A549 (cell line): ENCODE measurements around the gene PIK3R2. TPM values are rescaled to one million over a fixed set of nuclear protein-coding genes. Genes with fewer than 3 reads are reported as not detected.
A peak's percentile ranks its signal among the peaks of the same experiment; 100 is the strongest.

Source experiments
- ATAC-seq, 2 experiments: fragments of 200-7000 bp in 1 of 2; fragments of >200 bp in 1 of 2; cut with Nextera tagmentation in 1 of 2; cut with Tn5 transposase in 1 of 2; 3 replicates each; pipeline versions ENCODE4 v1.8.0 to v1.9.1; 2018 to 2020; ENCODE audit warnings: mild to moderate bottlenecking in 1 of 2, moderate library complexity in 1 of 2
- CTCF ChIA-PET: fragments of 300-600 bp; sonication (Branson Sonifier 250); formaldehyde crosslinking; extraction: SDS; loops from one replicate; lab custom pipeline; 2021; ENCODE audit warnings: antibody characterized with exemption, inconsistent platforms; lab: Yijun Ruan, JAX
- POLR2A ChIA-PET: fragments of 350-600 bp; formaldehyde crosslinking; extraction: SDS; loops from one replicate; lab custom pipeline; 2021; ENCODE audit warnings: antibody characterized with exemption, inconsistent platforms; lab: Yijun Ruan, JAX
- DNase-seq, 2 experiments: peaks; one replicate each; pipeline versions ENCODE4 v3.0.0 to v3.0.0-alpha.2; 2011 to 2016; ENCODE audit warnings: low read depth in 1 of 2, low spot score in 1 of 2
- FAIRE-seq: peaks from 2 replicates; lab custom pipeline; 2011; peaks lifted over from hg19 to GRCh38; lab: Jason Lieb, UNC
- H3K27ac ChIP-seq, 2 experiments: fragments of >200 bp; sonication (Bioruptor Twin); formaldehyde crosslinking; 3 replicates each; pipeline ENCODE4 v1.5.1; 2016 to 2017
- H3K4me1 ChIP-seq: fragments of >200 bp; sonication (Bioruptor Twin); formaldehyde crosslinking; 3 replicates; pipeline ENCODE4 v1.6.1; 2016
- H3K4me2 ChIP-seq: fragments of >200 bp; sonication (Bioruptor Twin); formaldehyde crosslinking; 3 replicates; pipeline ENCODE4 v1.6.1; 2016
- H3K4me3 ChIP-seq: fragments of >200 bp; sonication (Bioruptor Twin); formaldehyde crosslinking; 3 replicates; pipeline ENCODE4 v1.5.1; 2016
- H3K9me3 ChIP-seq: fragments of >200 bp; sonication (Bioruptor Twin); formaldehyde crosslinking; 3 replicates; pipeline ENCODE4 v1.6.1; 2016
- ATOH8 ChIP-seq: fragments of 250-450 bp; sonication (Bioruptor Pico); IDR thresholded peaks from 2 replicates; pipeline ENCODE4 v1.5.0; 2020; ENCODE audit warnings: low read depth, mild to moderate bottlenecking, moderate library complexity
- BCL3 ChIP-seq: fragments of >200 bp; sonication (Bioruptor Twin); formaldehyde crosslinking; IDR thresholded peaks from 3 replicates; pipeline ENCODE4 v1.6.1; 2016
- BHLHE40 ChIP-seq: IDR thresholded peaks from 2 replicates; pipeline ENCODE4 v1.6.1; 2012; ENCODE audit warnings: low read depth, low read length, inconsistent platforms
- CEBPB ChIP-seq, 2 experiments: fragments of >200 bp in 1 of 2; sonication (Bioruptor Twin) in 1 of 2; formaldehyde crosslinking in 1 of 2; IDR thresholded peaks; 2 replicates each; pipeline ENCODE4 v1.6.1; 2012 to 2016
- CHD4 ChIP-seq: fragments of 200-600 bp; sonication (generic); IDR thresholded peaks from 2 replicates; pipeline ENCODE4 v1.6.1; 2016; ENCODE audit warnings: antibody characterized with exemption, mild to moderate bottlenecking, borderline replicate concordance
- ELK1 ChIP-seq: fragments of 150-350 bp; IDR thresholded peaks from 2 replicates; pipeline ENCODE4 v1.6.1; 2014; ENCODE audit warnings: low read depth, mild to moderate bottlenecking, low read length
- ESRRA ChIP-seq: fragments of 150-350 bp; IDR thresholded peaks from 2 replicates; pipeline ENCODE4 v1.6.1; 2014; ENCODE audit warnings: mild to moderate bottlenecking, low read length, borderline replicate concordance
- FOSL2 ChIP-seq, 2 experiments: fragments of 450-650 bp in 1 of 2; fragments of >200 bp in 1 of 2; sonication (Bioruptor Twin) in 1 of 2; formaldehyde crosslinking; IDR thresholded peaks; 2 replicates each; pipeline versions ENCODE4 v1.5.0 to v1.6.1; 2016 to 2020; ENCODE audit warnings: mild to moderate bottlenecking in 1 of 2, moderate library complexity in 1 of 2
- FOXS1 ChIP-seq: fragments of 250-450 bp; sonication (Bioruptor Pico); IDR thresholded peaks from 2 replicates; pipeline ENCODE4 v1.5.0; 2020; ENCODE audit warnings: mild to moderate bottlenecking, moderate library complexity
- GATA3 ChIP-seq: IDR thresholded peaks from 2 replicates; pipeline ENCODE4 v1.6.1; 2012; ENCODE audit warnings: borderline replicate concordance
- HDAC2 ChIP-seq: fragments of 200-600 bp; sonication (generic); IDR thresholded peaks from 2 replicates; pipeline ENCODE4 v1.6.1; 2016
- HES2 ChIP-seq: fragments of >200 bp; sonication (Bioruptor Twin); formaldehyde crosslinking; IDR thresholded peaks from 2 replicates; pipeline ENCODE4 v1.6.1; 2016
- HOXB5 ChIP-seq: fragments of 250-450 bp; sonication (Bioruptor Pico); IDR thresholded peaks from 2 replicates; pipeline ENCODE4 v1.5.0; 2020; ENCODE audit warnings: mild to moderate bottlenecking, moderate library complexity
- JUNB ChIP-seq: fragments of >200 bp; sonication (Bioruptor Twin); formaldehyde crosslinking; IDR thresholded peaks from 2 replicates; pipeline ENCODE4 v1.6.1; 2016
- MAX ChIP-seq: IDR thresholded peaks from 2 replicates; pipeline ENCODE4 v1.6.1; 2012
- MAZ ChIP-seq: fragments of 150-350 bp; IDR thresholded peaks from 2 replicates; pipeline ENCODE4 v1.6.1; 2014; ENCODE audit warnings: antibody characterized with exemption, low read depth, low read length, borderline replicate concordance
- POLR2A ChIP-seq: IDR thresholded peaks from 2 replicates; pipeline ENCODE4 v1.6.1; 2012; ENCODE audit warnings: mild to moderate bottlenecking, low read length
- RNF2 ChIP-seq: fragments of 200-600 bp; sonication (generic); IDR thresholded peaks from 2 replicates; pipeline ENCODE4 v1.6.1; 2016; ENCODE audit warnings: low read depth, mild to moderate bottlenecking, antibody characterized with exemption, moderate library complexity, borderline replicate concordance
- ZFP36 ChIP-seq: fragments of 450-650 bp; IDR thresholded peaks from 2 replicates; pipeline ENCODE4 v1.6.1; 2014; ENCODE audit warnings: borderline replicate concordance; ENCODE audit not compliant: partially characterized antibody
- WGBS: methylation state at CpG from one replicate; pipeline ENCODE4 v1.1.6; 2017; ENCODE audit errors: missing lambda C conversion rate; 5-methylcytosine and 5-hydroxymethylcytosine counted together
- polyA plus RNA-seq, 4 experiments: library from polyadenylated mRNA; depleted of rRNA in 3 of 4; stranded (reverse); fragments of >200 nt; fragmentation: RNase III in 1 of 4; extraction: RNeasy Plus Mini Kit Qiagen cat#74134 plus additional on column Dnase treatment in 1 of 4; gene quantifications; 2 replicates in 3 of 4; 3 replicates in 1 of 4; pipeline ENCODE4 v1.2.3, GENCODE V29; 2011 to 2017

PIK3R2 gene
- polyA plus RNA-seq, 2 of the 4 experiments (the other 2 are of a cell fraction), result 6.7 to 8.3 TPM

- CTCF ChIA-PET, result interaction anchor here (1.1 to 5.4 kb wide), 6 partner anchors 20 to 142 kb away, joined by 4 to 32 read pairs (median 6); no protein-coding TSS in a partner anchor
- Histone ChIP-seq H3K4me2 (peak overlapping the region; percentile 93), H3K27ac (peak overlapping the region; percentile 78 to 90), H3K9me3 (no peaks in the 10 kb centered on the region), H3K4me1 (peaks cover 16% of the 10 kb centered on the region), H3K4me3 (peak overlapping the region; percentile 83)
- POLR2A ChIA-PET, result interaction anchor here (0.6 kb wide), 1 partner anchor 130 kb away, joined by 3 read pairs; no protein-coding TSS in a partner anchor
- TF ChIP-seq BHLHE40 (no peak), JUNB (no peak), ZFP36 (peak; percentile 77), CEBPB (IDR thresholded peaks at IDR 0.05) (no peak), MAX (no peak), RNF2 (no peak), GATA3 (no peak), HOXB5 (CRISPR knock-in tag) (no peak), HES2 (no peak), HDAC2 (no peak), FOXS1 (CRISPR knock-in tag) (no peak), BCL3 (no peak), ATOH8 (CRISPR knock-in tag) (no peak), POLR2A (0 out of 2 replicates have a peak, but pooled peaks have one; percentile 5), MAZ (no peak), FOSL2 (IDR thresholded peaks at IDR 0.05) (no peak), FOSL2 (CRISPR knock-in tag; IDR thresholded peaks at IDR 0.05) (no peak)
- ATAC-seq (peak; percentile 77 to 81), FAIRE-seq (no peak), DNase-seq (no peak)
- 0% methylated on average over 10 of the region's 92 CpGs for WGBS
Observed at GRCh38 chr19:18109733-18110608, 43.0 kb upstream of the PIK3R2 start.

- TF ChIP-seq ESRRA, result no peak
- no peak for TF ChIP-seq JUNB
- no peak for TF ChIP-seq CHD4
- TF ChIP-seq ELK1, result no peak
- Histone ChIP-seq H3K4me2 (peak overlapping the region; percentile 93), H3K9me3 (no peaks in the 10 kb centered on the region), H3K4me1 (peaks cover 16% of the 10 kb centered on the region), H3K27ac (peak overlapping the region; percentile 78 to 90), H3K4me3 (peak overlapping the region; percentile 83)
- ChIA-PET CTCF (interaction anchor here (0.8 to 5.4 kb wide), 4 partner anchors 21 to 173 kb away, joined by 3 to 32 read pairs (median 8); no protein-coding TSS in a partner anchor), POLR2A (no interaction called here)
- FAIRE-seq (no peak), DNase-seq (no peak), ATAC-seq (no peak)
- WGBS, result 64% methylated on average over 16 of the region's 22 CpGs
Observed at GRCh38 chr19:18110609-18111232, 42.2 kb upstream of the PIK3R2 start.
